A549 treated with DMSO at 1 μM for 4 hours (cell line): Measurements from ENCODE around the gene ARHGAP12. TPM values are rescaled to one million over a fixed set of nuclear protein-coding genes. Genes with fewer than 3 reads are reported as not detected.

Experiments used
- total RNA-seq: library from RNA; stranded (reverse); fragments of 200-300 nt; extraction: Qiagen RNA extraction; gene quantifications from 5 replicates; pipeline ENCODE4 v1.2.3, GENCODE V29; 2022; ENCODE audit warnings: low read depth

The ARHGAP12 gene, protein sequence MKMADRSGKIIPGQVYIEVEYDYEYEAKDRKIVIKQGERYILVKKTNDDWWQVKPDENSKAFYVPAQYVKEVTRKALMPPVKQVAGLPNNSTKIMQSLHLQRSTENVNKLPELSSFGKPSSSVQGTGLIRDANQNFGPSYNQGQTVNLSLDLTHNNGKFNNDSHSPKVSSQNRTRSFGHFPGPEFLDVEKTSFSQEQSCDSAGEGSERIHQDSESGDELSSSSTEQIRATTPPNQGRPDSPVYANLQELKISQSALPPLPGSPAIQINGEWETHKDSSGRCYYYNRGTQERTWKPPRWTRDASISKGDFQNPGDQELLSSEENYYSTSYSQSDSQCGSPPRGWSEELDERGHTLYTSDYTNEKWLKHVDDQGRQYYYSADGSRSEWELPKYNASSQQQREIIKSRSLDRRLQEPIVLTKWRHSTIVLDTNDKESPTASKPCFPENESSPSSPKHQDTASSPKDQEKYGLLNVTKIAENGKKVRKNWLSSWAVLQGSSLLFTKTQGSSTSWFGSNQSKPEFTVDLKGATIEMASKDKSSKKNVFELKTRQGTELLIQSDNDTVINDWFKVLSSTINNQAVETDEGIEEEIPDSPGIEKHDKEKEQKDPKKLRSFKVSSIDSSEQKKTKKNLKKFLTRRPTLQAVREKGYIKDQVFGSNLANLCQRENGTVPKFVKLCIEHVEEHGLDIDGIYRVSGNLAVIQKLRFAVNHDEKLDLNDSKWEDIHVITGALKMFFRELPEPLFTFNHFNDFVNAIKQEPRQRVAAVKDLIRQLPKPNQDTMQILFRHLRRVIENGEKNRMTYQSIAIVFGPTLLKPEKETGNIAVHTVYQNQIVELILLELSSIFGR
- total RNA-seq = 20.0 to 24.7 TPM (median 23.5 TPM) in 5 replicates

GRCh38 chr10:31928549-31929260, at the start of gene ARHGAP12:
Gene ARHGAP12 (minus strand): TSS chr10:31928831. CDS start chr10:31908855, 19,976 bp downstream.

Other genes with a start within 250 kb of the ARHGAP12 start
- 62.8 to 93.1 TPM (median 82.3 TPM) in 5 replicates for gene KIF5B, start 127.6 kb upstream of the ARHGAP12 start, total RNA-seq